CD4-positive, alpha-beta T cell (primary cell): Measurements from ENCODE around the gene IFTAP. TPM values are rescaled to one million over a fixed set of nuclear protein-coding genes. Genes with fewer than 3 reads are reported as not detected.

ENCODE experiments used
- ATAC-seq: fragments of 200-7000 bp; cut with Tn5 transposase; one replicate; pipeline ENCODE4 v1.10.0; 2022; ENCODE audit warnings: mild to moderate bottlenecking; ENCODE audit not compliant: poor library complexity
- CTCF ChIA-PET: fragments of 350-600 bp; sonication (Branson Sonifier 250); formaldehyde crosslinking; loops from one replicate; lab custom pipeline; 2021; ENCODE audit warnings: antibody characterized with exemption, inconsistent platforms; lab: Charles Lee
- POLR2A ChIA-PET: fragments of 350-600 bp; sonication (Branson Sonifier 250); formaldehyde crosslinking; loops from one replicate; lab custom pipeline; 2021; ENCODE audit warnings: antibody characterized with exemption, inconsistent platforms; lab: Charles Lee
- DNase-seq, 14 experiments: peaks; one replicate each; pipeline ENCODE4 v3.0.0-alpha.2; 2013 to 2020; ENCODE audit warnings: mixed read lengths in 2 of 14
- H3K27ac ChIP-seq, 2 donors: one replicate each; pipeline versions ENCODE4 v1.5.1 to v1.7.0; 2013; ENCODE audit warnings: low read length in 2 of 2, low read depth in 1 of 2, mild to moderate bottlenecking in 1 of 2
- H3K27me3 ChIP-seq, 2 experiments: 1 replicate in 1 of 2; 2 replicates in 1 of 2; pipeline versions ENCODE4 v1.6.1 to v1.7.0; 2013; ENCODE audit warnings: low read length in 2 of 2, control low read depth in 1 of 2, mild to moderate bottlenecking in 1 of 2, moderate library complexity in 1 of 2; ENCODE audit not compliant: insufficient read depth in 2 of 2, control insufficient read depth in 1 of 2
- H3K36me3 ChIP-seq: one replicate; pipeline ENCODE4 v1.6.1; 2013; ENCODE audit warnings: low read length, control low read depth; ENCODE audit not compliant: insufficient read depth
- H3K4me1 ChIP-seq: one replicate; pipeline ENCODE4 v1.6.1; 2013; ENCODE audit warnings: low read length, control low read depth; ENCODE audit not compliant: insufficient read depth
- H3K4me3 ChIP-seq: one replicate; pipeline ENCODE4 v1.5.1; 2013; ENCODE audit warnings: mild to moderate bottlenecking, low read length, moderate library complexity
- H3K9me3 ChIP-seq, 2 experiments: 1 replicate in 1 of 2; 2 replicates in 1 of 2; pipeline versions ENCODE4 v1.6.1 to v1.7.0; 2013; ENCODE audit warnings: low read length in 2 of 2, mild to moderate bottlenecking in 2 of 2, control low read depth in 1 of 2, moderate library complexity in 1 of 2; ENCODE audit not compliant: control insufficient read depth in 1 of 2, insufficient read depth in 1 of 2
- H3K27ac Mint-ChIP-seq: one replicate; pipeline ENCODE4 v1.8.0; 2020; ENCODE audit warnings: mixed read lengths
- H3K27me3 Mint-ChIP-seq: one replicate; pipeline ENCODE4 v1.8.0; 2021; ENCODE audit warnings: mixed read lengths
- H3K36me3 Mint-ChIP-seq: one replicate; pipeline ENCODE4 v1.8.0; 2021; ENCODE audit warnings: low read depth, mixed read lengths
- H3K4me1 Mint-ChIP-seq: one replicate; pipeline ENCODE4 v1.8.0; 2021; ENCODE audit warnings: low read depth, mixed read lengths
- H3K4me3 Mint-ChIP-seq: one replicate; pipeline ENCODE4 v1.8.0; 2020; ENCODE audit warnings: mild to moderate bottlenecking, mixed read lengths
- H3K9me3 Mint-ChIP-seq: one replicate; pipeline ENCODE4 v1.8.0; 2020; ENCODE audit warnings: mixed read lengths
- intact Hi-C, 2 experiments: fragments of 100-400 bp; cut with DNase I in 1 of 2; cut with micrococcal nuclease in 1 of 2; formaldehyde crosslinking; loops; one replicate each; pipeline versions ENCODE4 v1.15.1 to v1.9.0; 2023 to 2025; cut with DNase I, micrococcal nuclease
- total RNA-seq, 174 experiments: library from RNA in 2 of 174; stranded (reverse) in 2 of 174; gene quantifications; one replicate each; pipeline ENCODE4 v1.2.3 and lab custom pipeline; 2021 to 2026
- TF ChIP-seq, protein P1 (sequence below): fragments of 200-600 bp; IDR thresholded peaks from one replicate; pipeline ENCODE4 v1.8.0; 2022; ENCODE audit warnings: antibody characterized with exemption, mild to moderate bottlenecking

IFTAP gene
- total RNA-seq, 2 experiments from 2014 or later: 1.7 to 1.9 TPM

DNA sequence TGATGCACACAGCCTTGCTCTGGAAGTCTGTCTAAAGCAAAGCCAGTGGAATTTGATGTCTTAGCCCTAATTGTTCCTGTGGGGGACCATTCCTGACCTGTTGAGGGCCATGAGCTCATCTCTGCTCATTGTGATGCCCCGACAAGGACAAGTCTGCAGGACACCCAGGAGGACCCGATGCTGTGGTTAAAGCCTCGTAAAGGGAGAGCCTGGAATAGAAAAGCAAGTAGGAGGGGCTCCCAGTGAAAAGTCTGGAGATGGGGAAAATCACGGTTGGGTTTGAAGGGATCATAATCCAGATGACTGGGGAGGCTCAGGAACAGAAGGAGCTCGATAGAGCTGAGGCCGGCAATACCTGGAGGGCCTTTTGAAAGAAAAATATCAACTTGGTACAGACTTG, 102.2 kb downstream of the IFTAP start:
- H3K27me3 ChIP-seq: peaks cover 7 to 9% of the 10 kb centered on the region in 2 experiments
- TF ChIP-seq, protein P1, sequence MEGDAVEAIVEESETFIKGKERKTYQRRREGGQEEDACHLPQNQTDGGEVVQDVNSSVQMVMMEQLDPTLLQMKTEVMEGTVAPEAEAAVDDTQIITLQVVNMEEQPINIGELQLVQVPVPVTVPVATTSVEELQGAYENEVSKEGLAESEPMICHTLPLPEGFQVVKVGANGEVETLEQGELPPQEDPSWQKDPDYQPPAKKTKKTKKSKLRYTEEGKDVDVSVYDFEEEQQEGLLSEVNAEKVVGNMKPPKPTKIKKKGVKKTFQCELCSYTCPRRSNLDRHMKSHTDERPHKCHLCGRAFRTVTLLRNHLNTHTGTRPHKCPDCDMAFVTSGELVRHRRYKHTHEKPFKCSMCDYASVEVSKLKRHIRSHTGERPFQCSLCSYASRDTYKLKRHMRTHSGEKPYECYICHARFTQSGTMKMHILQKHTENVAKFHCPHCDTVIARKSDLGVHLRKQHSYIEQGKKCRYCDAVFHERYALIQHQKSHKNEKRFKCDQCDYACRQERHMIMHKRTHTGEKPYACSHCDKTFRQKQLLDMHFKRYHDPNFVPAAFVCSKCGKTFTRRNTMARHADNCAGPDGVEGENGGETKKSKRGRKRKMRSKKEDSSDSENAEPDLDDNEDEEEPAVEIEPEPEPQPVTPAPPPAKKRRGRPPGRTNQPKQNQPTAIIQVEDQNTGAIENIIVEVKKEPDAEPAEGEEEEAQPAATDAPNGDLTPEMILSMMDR: no peak
- Mint-ChIP-seq H3K27ac (no peak overlapping the region), H3K4me3 (no peak overlapping the region), H3K9me3 (no peaks in the 10 kb centered on the region), H3K4me1 (no peaks in the 10 kb centered on the region), H3K27me3 (peaks cover 75% of the 10 kb centered on the region), H3K36me3 (no peaks in the 10 kb centered on the region)
- H3K36me3 ChIP-seq: no peaks in the 10 kb centered on the region
- intact Hi-C loops: no loop called here
- no peak overlapping the region for H3K4me3 ChIP-seq
- ChIA-PET POLR2A (no interaction called here), CTCF (no interaction called here)
- H3K27ac ChIP-seq: no peak overlapping the region
- no peak for DNase-seq
- H3K9me3 ChIP-seq: no peaks in the 10 kb centered on the region
- no peaks in the 10 kb centered on the region for H3K4me1 ChIP-seq
- no peak for ATAC-seq

DNA sequence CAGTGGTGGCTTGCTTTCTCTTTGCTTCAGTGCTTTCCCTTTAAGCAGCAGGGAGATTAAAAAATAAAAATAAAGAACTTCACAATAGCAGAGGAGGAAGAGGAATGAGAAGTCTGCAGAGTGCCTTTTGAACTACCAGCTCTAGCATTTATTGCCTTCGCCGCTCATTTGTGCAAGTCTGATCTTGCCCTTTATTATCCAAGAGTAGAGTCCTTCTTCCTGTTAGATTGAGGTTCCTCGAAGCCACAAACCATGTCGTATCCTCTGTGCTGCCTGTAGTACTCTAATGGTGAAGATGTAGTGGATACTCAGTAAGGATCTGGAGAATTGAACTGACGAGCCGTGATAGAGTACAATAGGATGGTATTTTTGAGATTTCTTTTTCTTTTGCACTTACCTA, 105.0 kb downstream of the IFTAP start:
- CTCF ChIA-PET: no interaction called here

DNA sequence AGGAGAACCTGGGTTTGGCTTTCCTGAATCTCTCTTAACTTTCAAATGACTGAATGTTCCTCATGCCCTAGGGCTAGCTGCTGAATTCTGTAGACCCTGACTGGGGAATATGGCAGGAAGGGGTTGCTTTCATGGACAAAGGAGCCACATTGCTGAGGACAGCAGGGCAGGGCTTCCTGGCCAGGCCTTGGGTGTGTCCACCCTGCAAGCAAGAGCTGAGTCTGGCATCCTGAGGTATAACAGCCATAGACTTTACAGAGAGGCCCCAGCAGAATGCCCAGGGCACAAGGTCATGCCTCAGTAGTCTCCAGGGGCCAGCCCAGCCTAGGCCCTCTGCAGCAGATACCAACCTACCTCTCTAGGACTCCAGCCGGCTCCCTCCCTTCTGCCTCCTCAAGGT, 105.9 kb downstream of the IFTAP start:
- no peaks in the 10 kb centered on the region for H3K36me3 Mint-ChIP-seq
- POLR2A ChIA-PET: interaction anchor here (0.5 kb wide), 1 partner anchor 72 kb away, joined by 4 read pairs; no protein-coding TSS in a partner anchor
- H3K4me3 Mint-ChIP-seq: no peak overlapping the region
- peaks cover 61% of the 10 kb centered on the region for H3K27me3 Mint-ChIP-seq
- DNase-seq (no peak), ATAC-seq (no peak)
- Histone ChIP-seq H3K27me3 (peaks cover 5 to 13% of the 10 kb centered on the region in 2 experiments), H3K4me1 (no peaks in the 10 kb centered on the region), H3K27ac (no peak overlapping the region), H3K4me3 (no peak overlapping the region), H3K9me3 (no peaks in the 10 kb centered on the region), H3K36me3 (no peaks in the 10 kb centered on the region)
- no peak overlapping the region for H3K27ac Mint-ChIP-seq
- intact Hi-C loops: no loop called here
- CTCF ChIA-PET: no interaction called here
- TF ChIP-seq, protein P1: no peak
- H3K9me3 Mint-ChIP-seq: no peaks in the 10 kb centered on the region
- no peaks in the 10 kb centered on the region for H3K4me1 Mint-ChIP-seq

More for the DNA sequence above, 105.0 kb downstream of the IFTAP start:
- H3K36me3 Mint-ChIP-seq: no peaks in the 10 kb centered on the region
- intact Hi-C loops: no loop called here
- Histone ChIP-seq H3K36me3 (no peaks in the 10 kb centered on the region), H3K4me3 (no peak overlapping the region), H3K9me3 (no peaks in the 10 kb centered on the region), H3K4me1 (no peaks in the 10 kb centered on the region), H3K27ac (no peak overlapping the region), H3K27me3 (peaks cover 5 to 13% of the 10 kb centered on the region in 2 experiments)
- no peaks in the 10 kb centered on the region for H3K4me1 Mint-ChIP-seq
- POLR2A ChIA-PET: no interaction called here
- TF ChIP-seq, protein P1: no peak
- DNase-seq: no peak
- H3K9me3 Mint-ChIP-seq: no peaks in the 10 kb centered on the region
- H3K27ac Mint-ChIP-seq: no peak overlapping the region
- peaks cover 66% of the 10 kb centered on the region for H3K27me3 Mint-ChIP-seq
- ATAC-seq: no peak
- H3K4me3 Mint-ChIP-seq: no peak overlapping the region
